GM21825 (cell line): ENCODE data around the gene BRD2.

Experiments used
- ATAC-seq: cut with Tn5 transposase; IDR thresholded peaks from one replicate; pipeline ENCODE4 v1.9.1; 2021; ENCODE audit warnings: mild to moderate bottlenecking, moderate library complexity; ENCODE audit not compliant: unreplicated experiment

BRD2 gene

DNA sequence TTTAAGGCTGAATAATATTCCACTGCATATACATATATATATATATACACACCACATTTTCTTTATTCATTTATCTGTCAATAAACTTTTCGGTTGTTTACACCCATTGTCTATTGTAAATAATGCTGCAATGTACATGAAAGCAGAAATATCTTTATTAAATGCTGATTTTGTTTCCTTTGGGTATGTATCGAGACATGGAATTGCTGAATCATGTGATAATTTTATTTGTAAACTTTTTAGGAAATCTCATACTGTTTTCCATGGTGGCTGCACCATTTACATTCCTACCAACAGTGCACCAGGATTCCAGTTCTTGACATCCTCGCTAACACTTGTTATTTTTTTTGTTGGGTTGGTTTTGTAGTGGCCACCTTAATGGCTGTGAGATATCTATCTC, 55.1 kb downstream of the BRD2 start:
- ATAC-seq: no peak

DNA sequence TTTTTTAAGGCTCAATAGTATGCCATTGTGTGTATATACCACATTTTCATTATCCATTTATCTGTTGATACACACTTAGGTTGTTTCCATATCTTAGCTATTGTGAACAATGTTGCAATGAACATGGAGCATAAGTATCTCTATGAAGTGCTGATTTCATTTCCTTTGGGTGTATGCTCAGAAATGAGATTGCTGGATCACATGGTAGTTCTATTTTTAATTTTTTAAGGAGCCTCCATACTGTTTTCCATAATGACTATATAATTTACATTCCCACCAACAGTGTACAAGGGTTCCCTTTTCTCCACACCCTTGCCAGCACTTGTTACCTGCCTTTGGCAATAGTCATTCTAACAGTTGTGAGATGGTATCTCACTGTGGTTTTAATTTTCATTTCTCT, 56.1 kb downstream of the BRD2 start:
- ATAC-seq: no peak

DNA sequence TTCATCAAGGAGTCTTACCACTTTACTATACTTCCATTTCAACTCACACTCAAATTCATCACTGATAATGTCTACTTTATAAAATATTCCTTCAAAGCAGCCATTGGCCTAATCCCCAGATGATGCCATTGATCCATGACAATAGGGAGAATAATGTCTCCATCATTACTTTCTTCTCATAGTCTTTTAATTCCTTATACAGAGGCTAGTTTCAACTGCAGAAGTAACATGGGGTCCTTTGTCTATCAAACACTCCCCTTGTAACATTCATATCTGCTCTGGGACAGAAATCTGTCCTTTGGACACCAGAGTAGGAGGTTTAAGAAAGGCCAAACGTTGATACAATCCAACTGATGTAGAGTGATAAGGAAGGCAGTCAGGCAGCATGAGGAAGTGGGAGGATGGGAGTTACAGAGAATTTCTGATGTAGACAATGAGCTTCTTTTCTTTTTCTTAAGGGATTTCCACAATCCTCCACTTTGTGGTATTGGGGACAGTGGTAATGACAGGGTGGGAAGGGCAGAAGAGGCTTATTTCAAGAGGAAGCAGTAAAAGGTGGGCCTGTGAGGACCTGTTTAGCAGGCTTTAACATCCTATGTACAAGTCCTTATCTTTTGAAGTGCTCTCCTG, 59.9 kb downstream of the BRD2 start:
- no peak for ATAC-seq

DNA sequence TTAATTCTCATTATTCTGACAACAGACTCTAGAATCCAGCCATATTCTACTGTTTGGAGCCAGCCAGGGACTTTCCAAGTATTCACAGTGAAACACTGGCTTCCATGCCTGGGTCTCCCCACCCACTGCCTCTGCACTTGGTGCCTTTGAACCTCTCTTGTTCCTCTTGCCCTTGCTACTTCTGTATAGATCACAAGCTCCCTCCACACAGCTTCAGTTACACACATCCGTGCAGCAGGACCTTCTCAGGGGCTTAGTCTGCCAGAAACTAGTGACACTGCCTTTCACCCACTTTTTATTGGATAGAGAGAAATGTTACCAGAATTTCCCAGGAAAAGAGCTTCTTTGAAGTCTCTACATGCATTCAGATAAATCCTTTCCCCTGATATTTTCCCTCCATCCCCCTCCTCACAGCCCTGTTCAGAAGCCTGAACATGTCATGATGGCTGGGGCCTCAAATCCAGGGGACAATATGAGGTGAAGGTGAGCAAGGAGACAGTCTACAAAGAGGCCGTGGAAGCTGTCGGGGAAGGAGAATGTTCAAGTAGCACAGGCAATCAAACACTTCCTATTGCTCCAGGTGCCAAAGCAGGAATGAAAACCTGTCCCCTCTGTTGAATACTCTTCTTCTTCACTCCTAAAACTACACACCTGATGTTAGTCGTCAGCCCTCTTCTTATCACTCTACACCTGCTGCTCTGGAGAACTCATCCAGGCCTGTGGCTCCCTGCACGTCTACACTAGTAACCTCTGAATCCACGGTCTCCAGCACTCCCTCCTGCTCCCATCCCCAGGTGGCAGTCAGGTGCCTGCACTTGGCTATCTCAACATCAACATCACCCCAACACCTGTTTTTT, 61.2 kb downstream of the BRD2 start:
- peak; percentile 71 for ATAC-seq

DNA sequence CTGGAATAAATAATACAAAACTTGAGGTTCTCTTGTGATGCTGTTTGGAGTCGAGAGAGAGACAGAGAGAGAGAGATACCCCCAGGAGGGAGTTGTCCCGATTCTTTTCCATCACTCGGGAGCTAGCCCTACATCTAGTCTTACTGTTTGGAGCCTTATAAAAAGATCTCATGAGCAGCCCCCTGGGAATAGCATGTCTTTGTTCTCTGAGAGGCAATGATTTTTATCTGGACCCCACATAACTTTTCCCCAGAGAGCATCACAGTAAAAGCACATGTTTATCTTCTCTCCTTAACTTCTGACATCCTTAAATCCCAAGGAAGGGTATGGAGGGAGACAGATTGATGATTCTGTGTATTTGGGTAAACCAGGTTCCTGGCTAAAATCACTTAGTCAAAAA, 61.9 kb downstream of the BRD2 start:
- no peak for ATAC-seq
